ENCODE results near the gene FAM187B. TPM values are rescaled to one million over a fixed set of nuclear protein-coding genes. Genes with fewer than 3 reads are reported as not detected.
"Not testable (repeated sequence)": the region's sequence is repeated elsewhere in the genome, so short reads cannot be mapped to it uniquely, and the experiment has no call there.

FAM187B gene
- total RNA-seq, 1 experiment from 2014 or later: not detected

GRCh38 chr19:35262101-35262761 lies 33.7 kb upstream of the FAM187B start:
- peak; percentile 40 for DNase-seq (ENCODE audit: low spot score)

DNA sequence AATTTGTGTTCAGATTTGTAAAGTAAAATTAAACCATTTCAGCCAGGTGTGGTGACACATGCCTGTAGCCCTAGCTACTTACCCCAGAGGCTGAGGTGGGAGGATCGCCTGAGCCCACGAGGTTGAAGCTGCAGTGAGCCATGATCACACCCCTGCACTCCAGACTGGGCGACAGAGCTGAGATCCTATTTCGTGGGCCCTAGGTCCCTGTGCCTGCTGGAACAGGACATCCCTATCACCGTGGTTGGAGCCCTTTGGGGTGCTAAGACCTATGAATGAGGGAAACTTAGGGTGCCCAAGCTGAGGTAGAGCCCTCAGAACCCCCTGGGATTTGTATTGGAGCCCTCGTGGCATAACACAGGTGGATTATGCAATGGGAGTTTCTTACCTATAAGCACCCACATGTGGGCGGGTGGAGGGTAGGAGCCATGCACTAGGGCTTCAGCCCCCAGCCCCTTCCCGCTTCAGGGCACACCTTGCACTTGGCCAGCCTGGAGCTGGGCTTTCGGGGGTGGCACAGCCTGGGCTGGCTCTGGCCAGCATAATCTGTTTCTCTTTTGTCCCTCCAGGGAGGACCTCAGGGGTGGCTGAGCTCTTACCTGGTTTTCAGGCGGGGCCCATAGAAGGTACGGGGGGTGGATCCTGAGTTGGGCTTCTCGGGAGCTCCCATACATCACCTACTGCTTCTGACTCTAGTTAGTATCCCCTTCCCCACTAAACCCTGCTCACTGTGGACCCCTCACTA lies 33.0 kb upstream of the FAM187B start:
- peak; percentile 16 for DNase-seq (ENCODE audit: low spot score)

GRCh38 chr19:35260694-35261304 lies 32.3 kb upstream of the FAM187B start:
- peak; percentile 33 for DNase-seq (ENCODE audit: low spot score)

DNA sequence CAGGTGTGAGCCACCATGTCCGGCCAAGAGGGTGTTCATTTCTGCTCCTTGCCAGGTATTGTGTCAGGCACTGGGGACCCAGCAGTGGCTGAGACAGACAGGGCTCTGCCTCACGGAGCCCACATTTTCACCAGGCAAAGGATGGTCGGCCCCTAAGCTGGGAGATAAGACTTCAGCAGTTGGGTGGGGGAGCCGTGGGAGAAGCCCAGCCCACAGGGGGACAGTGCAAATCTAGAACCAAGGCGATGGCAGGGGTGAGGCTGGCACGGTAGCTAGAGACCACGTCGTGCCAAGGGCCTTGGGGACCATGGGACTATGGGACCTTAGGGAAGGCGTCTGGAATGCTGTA lies 28.5 kb upstream of the FAM187B start:
- peak; percentile 14 for DNase-seq (ENCODE audit: low spot score)

GRCh38 chr19:35256566-35256965 lies 28.0 kb upstream of the FAM187B start:
- no peak for DNase-seq (ENCODE audit: low spot score)

DNA sequence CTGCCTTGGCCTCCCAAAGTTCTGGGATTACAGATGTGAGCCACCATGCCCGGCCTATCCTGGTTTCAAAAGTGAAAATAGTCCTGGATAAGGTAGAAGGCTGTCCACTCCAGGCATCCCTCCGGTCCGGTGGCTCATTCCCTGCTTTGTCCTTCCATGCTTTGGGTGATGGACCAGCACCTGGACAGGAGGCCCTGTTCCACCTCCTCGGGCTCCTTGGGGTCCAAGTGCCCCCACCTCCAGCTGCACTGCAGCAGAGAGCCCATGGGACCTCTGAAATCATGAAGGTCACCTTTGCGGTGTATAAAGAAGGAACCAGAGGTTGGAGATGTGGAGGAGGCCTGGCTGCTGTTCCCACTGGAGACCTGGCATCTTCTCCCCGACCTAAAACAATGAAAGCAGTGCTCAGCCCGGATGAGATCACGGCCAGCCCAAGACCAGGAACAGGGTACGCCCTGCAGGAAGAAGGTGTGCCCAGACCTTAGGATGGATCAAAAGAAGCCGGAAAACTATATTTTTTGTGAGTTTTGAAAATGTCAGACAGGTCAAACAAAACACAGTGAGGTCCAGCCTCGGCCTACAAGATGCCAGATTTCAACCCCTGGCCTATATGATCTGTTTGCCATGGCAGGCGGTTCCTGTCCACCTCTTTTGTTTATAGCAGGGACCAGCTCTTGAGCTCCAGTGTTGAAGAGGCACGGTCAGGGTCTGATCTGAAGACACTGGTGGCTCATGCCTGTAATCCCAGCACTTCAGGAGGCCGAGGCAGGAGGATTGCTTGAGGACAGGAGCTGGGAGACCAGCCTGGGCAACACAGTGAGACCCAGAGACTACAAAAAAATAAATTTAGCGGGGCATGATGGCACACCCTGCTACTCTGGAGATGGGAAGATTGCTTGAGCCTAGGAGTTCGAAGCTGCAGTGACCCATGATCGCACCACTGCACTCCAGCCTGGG lies 26.1 kb upstream of the FAM187B start:
- DNase-seq (ENCODE audit: low spot score): no peak

- no peak for DNase-seq (ENCODE audit: low spot score)
Measured at GRCh38 chr19:35253316-35254286, 25.1 kb upstream of the FAM187B start.

GRCh38 chr19:35251456-35251855 lies 22.9 kb upstream of the FAM187B start:
- DNase-seq (ENCODE audit: low spot score): no peak

- no peak for DNase-seq (ENCODE audit: low spot score)
Measured at GRCh38 chr19:35249848-35250711, 21.5 kb upstream of the FAM187B start.

DNA sequence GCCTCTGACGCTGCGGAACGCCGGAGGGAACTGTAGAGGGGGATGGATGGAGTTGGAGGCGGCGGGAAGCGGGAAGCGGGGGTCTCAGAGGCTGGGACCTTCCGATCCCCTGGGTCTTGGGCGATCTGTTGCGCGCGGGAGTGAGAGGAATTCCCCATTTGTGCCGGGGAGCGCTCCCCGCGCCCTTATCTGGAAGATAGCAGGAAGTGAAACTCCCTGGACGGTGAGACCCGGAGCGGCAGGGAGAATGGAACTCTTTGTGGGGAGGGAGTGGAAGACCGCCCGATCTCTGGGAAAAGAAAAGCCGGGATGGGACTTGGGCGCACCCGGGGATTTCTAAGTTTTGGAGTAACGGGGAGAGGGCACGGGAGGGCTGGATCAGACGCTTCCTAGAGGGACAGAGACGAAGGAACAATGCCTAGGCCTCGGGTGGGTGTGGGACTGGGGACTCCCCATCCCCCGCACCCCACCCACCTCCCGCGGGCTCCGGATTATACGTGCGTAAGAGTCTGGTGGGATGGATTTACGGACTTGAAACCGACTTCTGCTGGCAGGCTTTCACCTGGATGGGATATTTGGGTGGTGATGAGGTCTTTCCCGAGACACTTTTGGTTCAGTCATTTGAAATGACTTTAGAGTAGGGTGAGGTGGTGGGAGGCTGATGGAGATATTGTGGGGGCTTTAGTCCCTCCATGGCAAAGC lies 20.8 kb upstream of the FAM187B start:
- no peak for DNase-seq (ENCODE audit: low spot score)

DNA sequence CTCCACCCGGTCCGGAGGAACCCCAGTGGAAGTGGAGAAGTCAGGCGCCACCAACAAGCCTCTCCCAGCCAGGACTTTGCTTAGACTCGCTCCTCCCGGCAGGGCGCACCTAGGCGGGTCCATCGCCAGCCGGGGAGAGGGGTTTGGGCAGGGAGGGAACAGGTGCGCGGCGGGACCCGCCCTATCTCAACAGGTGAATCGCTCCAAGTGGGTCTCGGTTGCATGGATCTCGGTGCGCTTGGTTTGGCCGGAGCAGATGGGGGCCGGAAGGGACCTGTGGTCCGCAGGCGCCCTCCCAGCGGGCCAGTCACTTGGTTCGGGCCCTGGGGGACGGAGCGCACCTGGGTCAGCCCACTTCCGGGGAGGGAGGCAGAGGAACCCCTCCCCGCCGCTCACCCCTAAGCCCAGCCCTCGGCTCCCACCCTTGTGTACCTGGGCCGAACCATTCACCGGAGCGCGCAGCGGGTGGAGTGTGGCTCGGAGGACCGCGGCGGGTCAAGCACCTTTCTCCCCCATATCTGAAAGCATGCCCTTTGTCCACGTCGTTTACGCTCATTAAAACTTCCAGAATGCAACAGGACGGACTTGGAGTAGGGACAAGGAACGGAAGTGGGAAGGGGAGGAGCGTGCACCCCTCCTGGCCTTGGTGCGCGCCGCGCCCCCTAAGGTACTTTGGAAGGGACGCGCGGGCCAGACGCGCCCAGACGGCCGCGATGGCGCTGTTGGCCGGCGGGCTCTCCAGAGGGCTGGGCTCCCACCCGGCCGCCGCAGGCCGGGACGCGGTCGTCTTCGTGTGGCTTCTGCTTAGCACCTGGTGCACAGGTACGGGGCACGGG lies 20.0 kb upstream of the FAM187B start, which contains the start of gene LSR:
TSS of gene LSR (plus strand) at position 693 of the 836 bp plus-strand sequence. CDS start at position 714, 21 bp downstream.
- no peak for DNase-seq (ENCODE audit: low spot score)

DNA sequence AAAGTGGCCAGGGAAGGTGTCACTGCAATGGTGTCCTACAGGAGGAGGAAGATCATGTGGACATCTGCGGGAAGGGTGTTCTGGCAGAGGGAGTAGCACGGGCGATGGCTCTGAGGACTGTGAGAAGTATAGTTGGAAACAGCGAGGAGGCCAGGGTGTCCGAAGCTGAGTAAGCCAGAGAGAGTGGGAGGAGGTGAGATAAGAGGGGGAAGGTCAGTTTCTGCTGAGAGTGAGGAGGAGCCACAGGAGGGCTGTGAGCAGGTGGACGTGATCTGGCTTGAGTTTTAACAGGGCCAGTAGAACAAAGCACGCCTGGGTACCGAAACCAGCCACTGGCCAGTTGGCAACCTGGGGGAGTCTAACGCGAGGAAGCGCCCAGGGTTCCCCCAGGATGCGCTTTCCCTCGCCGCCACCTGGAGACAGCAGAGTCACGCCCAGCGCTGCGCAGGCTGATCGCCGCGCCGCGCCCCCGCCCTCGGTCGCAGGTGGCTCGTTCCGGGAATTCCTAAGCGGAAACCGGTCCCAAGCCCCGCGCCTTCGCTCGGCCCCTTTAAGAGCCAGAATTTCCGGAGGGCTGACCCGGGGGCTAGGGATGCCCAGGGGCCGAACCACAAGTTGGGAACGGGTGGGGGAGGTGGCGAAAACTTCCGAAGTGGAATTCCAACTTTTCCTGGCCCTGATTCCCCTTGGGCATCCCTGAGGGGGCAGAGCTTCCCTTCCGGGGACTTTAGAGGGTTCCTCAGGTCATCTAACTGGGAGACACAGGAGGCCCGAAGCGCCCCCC lies 19.2 kb upstream of the FAM187B start:
- DNase-seq (ENCODE audit: low spot score): no peak

- DNase-seq (ENCODE audit: low spot score): no peak
Measured at GRCh38 chr19:35246466-35247092, 18.0 kb upstream of the FAM187B start.

DNA sequence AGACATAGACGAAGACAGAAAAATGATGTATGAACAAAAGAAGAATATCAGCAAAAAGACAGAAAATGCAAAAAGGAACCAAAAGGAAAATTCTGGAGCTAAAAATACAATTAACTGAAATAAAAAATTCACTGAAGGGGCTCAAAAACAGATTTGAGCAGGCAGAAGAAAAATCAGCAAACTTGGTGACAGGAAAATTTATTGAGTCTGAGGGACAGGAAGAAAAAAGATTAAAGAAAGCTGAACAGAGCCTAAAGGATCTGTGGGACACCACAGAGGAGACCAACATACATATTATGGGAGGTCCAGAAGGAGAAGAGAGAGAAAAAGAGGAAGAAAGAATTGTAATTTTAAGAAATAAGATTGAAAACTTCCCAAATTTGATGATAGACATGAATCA lies 12.9 kb upstream of the FAM187B start:
- no peak for DNase-seq (ENCODE audit: low spot score)

- no peak for DNase-seq (ENCODE audit: low spot score)
Measured at GRCh38 chr19:35240327-35240726, 11.8 kb upstream of the FAM187B start.

- not testable (repeated sequence) for DNase-seq (ENCODE audit: low spot score)
Measured at GRCh38 chr19:35239597-35239996, 11.1 kb upstream of the FAM187B start.

All from H4 (cell line).